ENCODE results near the gene TLR9.
"Not testable (repeated sequence)": the region's sequence is repeated elsewhere in the genome, so short reads cannot be mapped to it uniquely, and the experiment has no call there.

TLR9 gene

GRCh38 chr3:52195291-52195597 lies 30.2 kb downstream of the TLR9 start:
- DNase-seq (ENCODE audit: low spot score) = no peak

GRCh38 chr3:52194485-52195290 lies 30.8 kb downstream of the TLR9 start:
- no peak for DNase-seq (ENCODE audit: low spot score)

- DNase-seq (ENCODE audit: low spot score) = no peak
Observed at GRCh38 chr3:52193065-52193464, 32.4 kb downstream of the TLR9 start.

GRCh38 chr3:52191663-52192062 lies 33.8 kb downstream of the TLR9 start:
- no peak for DNase-seq (ENCODE audit: low spot score)

GRCh38 chr3:52190294-52191074 lies 35.0 kb downstream of the TLR9 start:
- DNase-seq (ENCODE audit: low spot score) = no peak

GRCh38 chr3:52188556-52188955 lies 36.9 kb downstream of the TLR9 start:
- DNase-seq (ENCODE audit: low spot score) = no peak

- no peak for DNase-seq (ENCODE audit: low spot score)
Observed at GRCh38 chr3:52186729-52187128, 38.7 kb downstream of the TLR9 start.

GRCh38 chr3:52185837-52186236 lies 39.6 kb downstream of the TLR9 start:
- no peak for DNase-seq (ENCODE audit: low spot score)

- no peak for DNase-seq (ENCODE audit: low spot score)
Observed at GRCh38 chr3:52185311-52185710, 40.1 kb downstream of the TLR9 start.

GRCh38 chr3:52184690-52185089 lies 40.8 kb downstream of the TLR9 start:
- no peak for DNase-seq (ENCODE audit: low spot score)

GRCh38 chr3:52183786-52184445 lies 41.5 kb downstream of the TLR9 start:
- no peak for DNase-seq (ENCODE audit: low spot score)

GRCh38 chr3:52182691-52183090 lies 42.8 kb downstream of the TLR9 start:
- no peak for DNase-seq (ENCODE audit: low spot score)

GRCh38 chr3:52182196-52182595 lies 43.2 kb downstream of the TLR9 start:
- DNase-seq (ENCODE audit: low spot score) = no peak

GRCh38 chr3:52181543-52181942 lies 43.9 kb downstream of the TLR9 start:
- no peak for DNase-seq (ENCODE audit: low spot score)

- DNase-seq (ENCODE audit: low spot score) = no peak
Observed at GRCh38 chr3:52178537-52178936, 46.9 kb downstream of the TLR9 start.

GRCh38 chr3:52178126-52178525 lies 47.3 kb downstream of the TLR9 start:
- DNase-seq (ENCODE audit: low spot score) = not testable (repeated sequence)

GRCh38 chr3:52177701-52178042 lies 47.8 kb downstream of the TLR9 start:
- no peak for DNase-seq (ENCODE audit: low spot score)

GRCh38 chr3:52176951-52177700 lies 48.3 kb downstream of the TLR9 start:
- DNase-seq (ENCODE audit: low spot score) = no peak

GRCh38 chr3:52176180-52176752 lies 49.2 kb downstream of the TLR9 start:
- no peak for DNase-seq (ENCODE audit: low spot score)

- no peak for DNase-seq (ENCODE audit: low spot score)
Observed at GRCh38 chr3:52175416-52176179, 49.8 kb downstream of the TLR9 start.

GRCh38 chr3:52174896-52175295 lies 50.5 kb downstream of the TLR9 start:
- DNase-seq (ENCODE audit: low spot score) = no peak

Data from NAMALWA (cell line).